Stomach (tissue), 4 donors: Measurements from ENCODE around the gene ADD1.

Source experiments
- POLR2A ChIP-seq, 4 donors: fragments of 450-650 bp; IDR thresholded peaks; one replicate each; pipeline ENCODE4 v1.6.1; 2016; ENCODE audit warnings: antibody characterized with exemption in 4 of 4, control low read depth in 2 of 4, mild to moderate bottlenecking in 1 of 4, moderate library complexity in 1 of 4
- TF ChIP-seq, protein P1 (sequence below), 7 experiments: fragments of 450-650 bp in 4 of 7; fragments of 200-600 bp in 3 of 7; sonication (generic) in 3 of 7; IDR thresholded peaks; one replicate each; pipeline ENCODE4 v1.5.1; 2016 to 2019; ENCODE audit warnings: antibody characterized with exemption in 7 of 7, control low read depth in 2 of 7, mild to moderate bottlenecking in 1 of 7

DNA sequence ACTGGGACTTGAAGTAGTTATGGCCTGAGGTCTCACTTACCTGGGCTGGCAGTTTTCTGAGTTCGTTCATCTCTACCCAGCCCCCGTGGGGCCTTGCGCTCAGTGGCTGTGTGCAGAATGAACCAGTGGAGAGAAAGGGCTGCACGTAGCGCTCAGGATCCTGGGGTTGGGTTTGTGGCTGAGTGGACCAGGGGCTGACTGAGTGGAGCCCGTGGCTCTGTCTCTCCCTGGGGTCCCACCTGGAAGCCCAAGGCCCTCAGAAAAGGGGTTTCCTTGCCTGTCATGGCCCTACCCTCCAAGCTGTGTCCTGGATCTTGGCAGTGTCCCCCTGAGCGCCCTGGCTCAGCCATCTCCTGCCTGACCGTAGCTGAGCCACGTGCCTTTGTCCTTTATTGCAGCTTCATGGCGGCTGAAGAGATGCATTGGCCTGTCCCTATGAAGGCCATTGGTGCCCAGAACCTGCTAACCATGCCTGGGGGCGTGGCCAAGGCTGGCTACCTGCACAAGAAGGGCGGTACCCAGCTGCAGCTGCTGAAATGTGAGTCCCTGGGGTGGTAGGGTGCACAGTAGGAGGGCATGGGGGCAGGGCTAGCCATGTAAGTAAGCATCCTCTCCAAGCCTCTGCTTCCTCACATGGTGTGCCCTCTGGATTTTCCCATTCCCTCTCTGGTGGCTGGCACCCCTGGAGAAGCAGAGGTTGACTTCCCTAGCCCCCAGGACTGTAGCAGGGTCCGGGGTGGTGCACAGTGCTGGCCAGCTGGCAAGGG, 23.2 kb upstream of the ADD1 start:
- no peak for TF ChIP-seq POLR2A (IDR thresholded peaks at IDR 0.05)
- TF ChIP-seq, protein P1, sequence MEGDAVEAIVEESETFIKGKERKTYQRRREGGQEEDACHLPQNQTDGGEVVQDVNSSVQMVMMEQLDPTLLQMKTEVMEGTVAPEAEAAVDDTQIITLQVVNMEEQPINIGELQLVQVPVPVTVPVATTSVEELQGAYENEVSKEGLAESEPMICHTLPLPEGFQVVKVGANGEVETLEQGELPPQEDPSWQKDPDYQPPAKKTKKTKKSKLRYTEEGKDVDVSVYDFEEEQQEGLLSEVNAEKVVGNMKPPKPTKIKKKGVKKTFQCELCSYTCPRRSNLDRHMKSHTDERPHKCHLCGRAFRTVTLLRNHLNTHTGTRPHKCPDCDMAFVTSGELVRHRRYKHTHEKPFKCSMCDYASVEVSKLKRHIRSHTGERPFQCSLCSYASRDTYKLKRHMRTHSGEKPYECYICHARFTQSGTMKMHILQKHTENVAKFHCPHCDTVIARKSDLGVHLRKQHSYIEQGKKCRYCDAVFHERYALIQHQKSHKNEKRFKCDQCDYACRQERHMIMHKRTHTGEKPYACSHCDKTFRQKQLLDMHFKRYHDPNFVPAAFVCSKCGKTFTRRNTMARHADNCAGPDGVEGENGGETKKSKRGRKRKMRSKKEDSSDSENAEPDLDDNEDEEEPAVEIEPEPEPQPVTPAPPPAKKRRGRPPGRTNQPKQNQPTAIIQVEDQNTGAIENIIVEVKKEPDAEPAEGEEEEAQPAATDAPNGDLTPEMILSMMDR (IDR thresholded peaks at IDR 0.05), result no peak
